GM19468 (cell line): Measurements from ENCODE around the gene CDK1.
"Not testable (repeated sequence)": the region's sequence is repeated elsewhere in the genome, so short reads cannot be mapped to it uniquely, and the experiment has no call there.

ENCODE experiments used
- ATAC-seq: cut with Tn5 transposase; IDR thresholded peaks from one replicate; pipeline ENCODE4 v1.9.1; 2021; ENCODE audit warnings: mild to moderate bottlenecking, moderate library complexity, moderate number of reproducible peaks; ENCODE audit not compliant: unreplicated experiment; ENCODE audit errors: extremely low read depth

CDK1 gene

DNA sequence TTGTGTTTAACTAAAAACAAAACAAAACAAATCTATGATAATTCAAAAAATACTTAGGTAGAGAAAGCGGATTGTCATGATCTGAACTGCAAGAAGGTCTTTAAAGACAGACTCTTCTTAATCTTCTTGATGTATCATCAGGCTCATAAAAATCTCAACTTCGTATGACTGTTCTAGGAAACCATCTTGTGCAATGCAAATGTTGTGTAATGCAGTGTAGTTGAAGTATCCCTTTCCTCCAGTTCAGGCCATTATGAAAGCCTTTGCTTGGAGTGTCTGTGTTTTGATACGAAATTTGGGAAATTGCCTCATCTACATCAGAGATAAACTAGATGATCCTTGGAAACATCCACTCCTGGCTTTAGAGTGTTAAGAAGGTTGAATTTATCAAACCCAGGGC, 30.9 kb downstream of the CDK1 start:
- no peak for ATAC-seq

DNA sequence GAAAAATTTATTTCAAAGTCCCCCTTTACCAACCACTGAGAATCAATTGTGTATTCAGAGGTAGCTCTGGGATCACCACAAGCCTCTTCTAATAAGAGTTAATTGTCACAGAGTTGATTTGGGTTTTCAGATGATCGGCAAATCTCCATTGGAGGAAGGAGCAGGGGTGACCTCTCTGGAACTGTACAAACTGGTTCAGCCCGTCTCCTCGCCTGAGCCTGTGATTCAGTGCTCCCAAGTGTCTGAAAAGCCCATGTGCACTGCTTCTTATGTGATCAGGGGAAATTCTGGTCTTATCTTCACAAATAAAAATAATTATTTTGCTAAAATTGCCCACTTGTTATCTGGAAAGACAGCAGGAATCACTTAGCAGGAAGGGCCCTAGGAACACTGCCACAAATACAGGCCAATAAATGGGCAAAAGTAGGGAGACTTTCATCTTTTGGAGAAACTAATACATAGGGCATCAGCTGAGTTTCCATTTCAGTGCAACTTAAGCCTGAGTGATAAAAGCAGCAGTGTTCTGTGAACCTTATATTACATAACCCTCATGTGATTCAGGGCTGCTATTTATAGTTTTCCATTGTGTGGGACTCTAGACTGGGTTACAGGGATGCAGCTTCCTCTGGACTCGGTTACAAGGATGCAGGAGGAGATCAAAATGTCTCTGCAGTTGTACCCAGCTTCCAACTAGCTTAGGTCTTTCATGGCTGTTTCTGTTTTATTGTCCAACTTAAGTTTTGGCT, 32.3 kb downstream of the CDK1 start:
- ATAC-seq: no peak

DNA sequence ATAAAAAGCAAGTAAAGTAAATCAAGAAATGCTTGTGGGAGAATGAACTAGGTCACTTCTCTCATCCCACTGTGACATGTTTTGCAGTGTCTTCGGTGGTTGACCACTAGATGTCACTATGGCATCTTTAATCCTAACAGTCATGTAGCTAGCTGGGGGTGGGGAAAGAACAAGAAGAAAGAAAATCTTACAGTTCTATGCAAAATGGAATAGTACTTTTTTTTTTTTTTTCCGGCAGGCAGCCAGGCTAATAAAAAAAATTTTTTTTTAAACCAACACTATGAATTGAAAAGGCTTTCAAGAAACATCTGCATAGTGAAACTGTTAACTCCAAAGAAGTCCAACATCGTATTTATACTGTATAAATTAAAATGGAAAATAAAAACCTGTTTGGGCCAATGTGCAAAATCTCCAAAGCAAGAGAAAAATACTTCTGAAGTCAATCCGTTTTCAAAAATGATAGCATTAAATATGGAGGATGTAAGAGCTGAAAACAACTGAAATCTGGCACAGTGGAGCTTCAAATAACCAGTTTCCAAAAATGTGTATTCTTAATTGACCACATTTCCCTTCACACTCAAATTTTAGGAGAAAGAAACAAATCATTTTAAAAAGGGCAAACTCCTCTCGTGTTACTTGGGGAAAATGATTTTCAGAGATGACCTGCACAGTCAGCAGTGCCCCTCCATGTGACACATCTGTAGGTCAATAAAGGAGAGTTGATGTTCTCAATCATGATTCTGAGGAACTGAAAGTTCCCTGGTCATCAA, 38.5 kb downstream of the CDK1 start:
- ATAC-seq: peak; percentile 79

DNA sequence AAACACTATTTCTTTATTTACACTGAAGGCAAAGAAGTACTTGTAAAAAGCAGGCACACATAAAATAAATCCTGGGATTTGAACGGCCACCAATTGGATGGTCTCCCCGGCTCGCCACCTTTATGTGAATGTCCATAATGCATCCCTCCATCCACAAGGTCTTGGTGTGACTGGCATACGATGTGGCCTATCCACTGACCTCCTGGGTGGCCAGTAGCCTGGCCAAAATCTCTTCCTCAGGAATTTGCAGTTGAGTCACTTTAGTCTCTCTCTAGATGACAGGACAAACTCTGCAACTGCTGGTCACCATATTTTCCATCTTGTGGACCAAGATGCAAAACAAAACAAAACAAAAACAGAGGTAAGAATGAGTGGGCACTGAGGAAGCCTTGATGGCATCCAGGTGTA, 39.1 kb downstream of the CDK1 start:
- ATAC-seq: no peak

DNA sequence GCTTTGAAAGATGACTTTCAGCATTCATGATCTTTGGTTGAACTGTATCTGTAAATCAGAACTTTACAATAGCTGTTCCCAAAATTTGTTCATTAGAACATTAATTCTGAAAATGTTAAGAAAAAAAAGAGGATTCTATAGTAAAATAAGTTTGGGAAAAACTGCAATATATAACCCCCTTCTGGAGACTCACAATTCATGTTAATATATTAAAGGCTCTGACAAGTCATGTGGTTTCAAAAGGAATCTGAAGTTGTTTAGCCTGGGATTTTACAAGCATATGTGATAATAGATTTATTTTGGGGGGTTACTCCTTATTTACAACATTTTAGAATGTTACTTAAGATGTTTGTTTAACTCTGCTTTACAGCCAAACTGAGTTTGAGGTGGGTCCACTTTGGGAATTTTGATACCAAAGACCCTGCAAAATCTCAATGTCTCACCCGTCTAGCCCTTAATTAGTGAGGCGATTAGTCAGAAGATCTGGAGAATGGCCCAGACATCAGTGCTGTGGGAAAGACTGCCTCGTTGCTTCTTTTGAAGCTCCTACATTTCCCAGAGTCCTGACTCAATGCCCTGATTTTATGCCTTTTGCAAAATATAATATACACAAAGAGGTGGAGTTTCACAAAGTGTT, 40.0 kb downstream of the CDK1 start:
- no peak for ATAC-seq

DNA sequence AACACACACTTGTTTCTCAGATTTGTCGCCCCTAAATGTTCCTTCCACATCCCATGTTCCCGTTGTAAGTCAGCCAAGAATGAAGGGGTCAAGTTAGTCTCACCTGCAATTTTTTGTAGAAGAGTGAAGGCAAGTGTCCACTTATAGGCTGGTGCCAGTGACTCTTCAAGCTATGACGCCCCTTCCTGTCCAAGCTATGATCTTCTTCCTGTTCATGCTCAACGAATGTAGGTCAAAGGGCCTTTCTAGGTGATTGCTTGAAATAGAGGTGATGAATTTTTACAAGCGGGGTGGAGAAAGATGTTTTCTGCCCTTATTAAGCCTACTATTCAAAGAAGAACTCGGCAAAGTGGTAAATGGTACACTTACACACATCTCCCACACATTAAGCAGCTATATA, 41.0 kb downstream of the CDK1 start:
- no peak for ATAC-seq

DNA sequence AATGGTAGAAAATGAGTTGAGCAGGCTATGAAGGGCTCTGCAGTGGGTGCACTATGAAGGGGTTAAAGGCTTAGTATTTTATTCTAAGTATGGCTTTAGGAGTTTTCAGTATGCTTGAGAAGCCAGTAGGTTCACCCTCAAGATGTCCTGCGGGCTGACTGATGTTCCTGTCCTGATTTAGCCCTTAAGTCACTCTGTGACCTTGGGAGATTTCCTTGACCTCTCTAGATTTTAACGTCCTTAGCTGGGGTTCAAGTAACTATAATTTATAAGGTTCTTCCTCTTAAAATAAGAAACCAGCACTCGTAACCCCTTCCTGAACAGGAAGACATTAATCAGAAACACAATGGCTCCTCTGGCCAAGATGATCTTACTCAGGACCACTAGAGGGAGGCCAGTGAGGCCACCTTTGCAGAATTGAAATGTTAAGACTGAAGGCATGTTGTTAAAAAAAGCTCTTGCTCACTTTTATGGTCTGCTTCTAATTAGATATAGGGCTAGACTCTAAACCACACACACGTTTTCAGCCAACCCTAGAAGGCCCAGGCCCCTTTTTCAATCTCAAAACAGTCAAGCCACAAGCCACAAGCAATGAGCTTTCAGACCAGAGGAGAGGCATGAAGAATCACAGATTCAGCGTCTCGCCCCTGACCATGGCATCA, 41.9 kb downstream of the CDK1 start:
- ATAC-seq: peak; percentile 29

DNA sequence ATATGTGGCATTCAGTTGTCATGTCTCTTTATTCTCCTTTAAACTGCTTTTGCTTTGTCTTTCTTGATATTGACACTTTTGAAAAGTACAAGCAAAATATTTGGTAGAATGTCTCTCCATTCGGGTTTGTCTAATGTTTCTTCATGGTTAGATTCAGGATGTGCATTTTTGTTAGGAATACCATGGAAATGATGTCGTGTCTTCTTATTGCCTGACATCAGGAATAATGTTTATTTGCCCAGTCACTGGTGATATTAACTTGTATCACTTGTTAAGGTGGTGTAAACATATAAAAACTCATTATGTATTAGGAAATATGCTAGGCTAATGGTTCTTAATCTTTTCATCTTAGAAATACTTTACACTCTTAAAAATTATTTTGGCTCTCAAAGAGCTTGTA, 43.4 kb downstream of the CDK1 start:
- ATAC-seq: no peak

DNA sequence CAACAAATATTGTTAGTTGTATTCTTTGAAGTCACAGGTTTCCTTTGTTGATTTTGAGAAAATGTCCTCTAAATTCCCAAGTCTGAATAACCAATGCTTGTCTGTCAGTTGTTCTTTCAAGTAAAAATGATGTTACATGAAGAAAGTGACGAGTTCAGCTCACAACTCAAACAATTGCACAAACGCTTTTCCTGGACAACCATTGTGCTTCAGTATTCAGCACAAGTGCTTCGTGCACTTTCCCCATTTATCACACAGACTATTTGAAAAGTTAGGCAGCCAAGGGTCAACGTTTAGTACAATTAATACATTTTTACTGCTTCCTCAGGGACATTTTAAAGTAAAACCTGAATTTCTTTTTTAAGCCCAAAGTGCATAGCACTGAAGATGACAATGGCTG, 44.5 kb downstream of the CDK1 start:
- ATAC-seq: no peak

DNA sequence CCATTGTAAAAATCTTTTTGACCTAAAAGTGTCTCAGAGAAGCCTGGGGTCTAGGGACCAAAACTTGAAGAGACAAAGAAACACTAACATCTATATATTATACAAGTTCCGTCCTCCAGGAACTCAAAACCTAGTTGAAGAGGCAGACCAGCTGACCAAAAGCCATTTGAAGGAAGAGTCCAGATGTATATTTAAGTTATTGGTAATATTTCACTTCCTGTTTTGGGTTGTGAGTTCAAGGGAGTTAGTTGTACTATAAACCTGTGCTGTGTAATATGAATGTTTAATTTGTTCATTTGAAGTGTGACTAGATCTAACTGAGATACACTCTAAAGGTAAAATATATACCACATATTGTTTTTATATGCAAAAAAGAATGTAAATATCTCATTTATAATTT, 45.0 kb downstream of the CDK1 start:
- no peak for ATAC-seq

DNA sequence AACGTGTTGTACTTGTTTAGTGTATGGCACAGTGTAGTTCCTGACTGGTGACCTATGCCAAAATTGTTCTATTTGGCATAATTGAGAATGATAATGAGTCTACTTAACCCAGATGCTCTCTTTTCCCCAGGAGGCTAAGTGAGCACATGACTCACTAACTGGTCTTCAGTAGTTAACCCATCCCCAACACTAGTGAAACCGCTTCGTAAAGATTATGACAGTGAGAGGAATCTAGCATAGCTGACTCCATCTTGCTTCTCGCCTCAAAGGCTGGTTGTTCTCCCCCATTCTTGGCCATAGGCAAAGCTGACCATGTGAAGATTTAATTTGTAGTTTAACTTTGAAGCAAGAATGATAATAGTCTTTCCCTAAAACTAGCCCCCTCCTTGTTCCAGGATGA, 47.2 kb downstream of the CDK1 start:
- ATAC-seq: no peak

DNA sequence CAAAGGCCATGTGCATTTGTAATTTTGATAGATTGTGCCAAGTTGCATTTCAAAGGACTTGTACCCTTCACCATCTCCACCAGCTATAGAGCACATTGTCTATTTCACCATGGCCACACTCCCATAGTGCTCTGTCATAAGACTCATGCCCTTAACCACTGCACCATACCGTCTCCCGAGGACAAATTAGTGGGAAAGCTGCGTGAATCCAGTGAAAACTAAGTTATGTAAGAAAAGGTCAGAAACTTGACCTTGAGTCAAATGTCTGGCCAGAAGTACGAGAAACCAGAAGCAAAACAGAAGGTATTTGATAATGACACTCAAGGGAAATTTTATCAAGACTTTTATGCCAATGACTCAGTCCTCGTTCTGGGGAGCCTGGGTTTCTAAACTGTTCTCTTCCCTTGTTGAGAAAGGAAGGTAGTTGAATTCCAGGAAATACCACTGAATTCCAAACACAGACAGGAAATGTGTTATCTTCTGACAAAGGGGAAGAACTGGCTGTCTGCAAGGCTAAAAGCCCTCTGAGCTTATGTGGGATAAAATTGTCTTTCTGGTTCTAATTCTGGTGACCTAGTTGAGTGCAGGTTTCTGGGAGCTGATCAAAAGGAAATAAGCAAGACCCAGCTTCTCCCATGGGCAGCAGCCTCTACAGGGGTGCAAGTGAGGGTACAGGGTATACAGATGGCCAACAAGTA, 49.7 kb downstream of the CDK1 start:
- no peak for ATAC-seq

DNA sequence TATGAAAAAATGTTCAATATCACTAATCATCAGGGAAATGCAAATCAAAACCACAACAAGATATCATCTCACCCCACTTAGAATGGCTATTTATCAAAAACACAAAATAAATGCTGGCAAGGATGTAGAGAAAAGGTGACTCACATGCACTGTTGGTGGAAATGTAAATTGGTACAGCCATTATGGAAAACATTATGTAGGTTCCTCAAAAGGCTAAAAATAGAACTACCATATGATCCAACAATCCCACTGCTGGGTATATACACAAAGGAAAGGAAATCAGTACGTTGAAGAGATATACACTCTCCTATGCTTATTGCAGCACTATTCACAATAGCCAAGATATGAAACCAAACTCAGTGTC, 50.2 kb downstream of the CDK1 start:
- no peak for ATAC-seq

DNA sequence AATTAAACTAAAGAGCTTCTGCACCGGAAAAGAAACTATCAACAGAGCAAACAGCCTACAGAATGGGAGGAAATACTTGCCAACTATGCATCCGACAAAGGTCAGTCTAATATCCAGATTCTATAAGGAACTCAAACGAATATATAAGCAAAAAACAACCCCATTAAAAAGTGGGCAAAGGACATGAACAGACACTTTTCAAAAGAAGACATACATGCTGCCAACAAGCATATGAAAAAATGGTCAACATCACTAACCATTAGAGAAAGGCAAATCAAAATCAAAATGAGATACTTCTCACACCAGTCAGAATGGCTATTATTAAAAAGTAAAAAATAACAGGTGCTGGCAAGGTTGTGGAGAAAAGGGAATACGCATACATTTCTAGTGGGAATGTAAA, 53.9 kb downstream of the CDK1 start:
- ATAC-seq: not testable (repeated sequence)

DNA sequence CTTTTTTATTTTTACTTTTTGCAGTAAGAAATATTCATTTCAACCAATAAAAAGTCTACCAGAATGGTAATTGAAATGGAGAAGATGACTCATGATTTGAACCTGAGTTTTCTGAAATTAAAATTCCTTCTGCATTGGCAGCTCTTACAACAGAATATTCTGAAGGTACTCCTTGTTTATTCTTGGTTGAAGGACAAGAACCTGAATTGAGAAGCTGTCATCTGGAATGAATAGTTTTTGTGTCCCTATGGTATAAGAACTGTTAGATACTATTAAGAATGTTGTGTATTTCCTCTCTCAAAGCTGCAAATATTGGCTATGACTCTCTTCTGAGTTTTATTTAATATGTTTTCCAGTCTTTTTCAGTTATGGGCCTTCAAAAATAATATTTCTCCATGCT, 56.1 kb downstream of the CDK1 start:
- ATAC-seq: no peak

DNA sequence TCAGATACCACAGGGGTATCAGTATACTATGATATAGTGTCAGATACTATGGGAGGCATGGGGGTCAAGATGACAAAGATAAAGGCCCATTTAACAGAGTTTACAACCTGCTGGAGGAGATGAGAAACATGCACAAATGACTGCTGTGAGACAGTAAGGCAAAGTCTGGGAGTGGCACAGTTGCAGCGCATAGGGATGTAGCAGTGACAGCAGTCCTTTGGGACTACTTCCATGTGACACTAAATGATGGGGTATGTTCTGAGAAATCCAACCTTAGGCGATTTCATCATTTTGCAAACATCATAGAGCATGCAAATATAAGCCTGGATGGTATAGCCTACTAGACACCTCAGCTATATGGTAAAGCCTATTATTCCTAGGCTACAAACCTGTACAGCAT, 56.8 kb downstream of the CDK1 start:
- ATAC-seq: no peak

DNA sequence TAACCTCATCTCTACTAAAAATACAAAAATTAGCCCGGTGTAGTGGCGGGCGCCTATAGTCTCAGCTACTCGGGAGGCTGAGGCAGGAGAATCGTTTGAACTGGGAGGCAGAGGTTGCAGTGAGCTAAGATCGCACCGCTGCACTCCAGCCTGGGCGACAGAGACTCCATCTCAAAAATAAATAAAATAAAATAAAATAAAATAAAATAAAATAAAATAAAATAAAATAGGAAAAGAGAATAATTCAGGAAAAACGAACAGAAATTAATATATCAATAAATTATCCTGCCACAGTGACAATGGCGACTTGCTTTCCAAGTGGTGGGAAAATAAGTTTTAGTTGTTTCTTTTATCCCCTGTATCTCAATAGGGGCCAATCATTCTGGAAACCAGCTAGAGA, 62.9 kb downstream of the CDK1 start:
- not testable (repeated sequence) for ATAC-seq

DNA sequence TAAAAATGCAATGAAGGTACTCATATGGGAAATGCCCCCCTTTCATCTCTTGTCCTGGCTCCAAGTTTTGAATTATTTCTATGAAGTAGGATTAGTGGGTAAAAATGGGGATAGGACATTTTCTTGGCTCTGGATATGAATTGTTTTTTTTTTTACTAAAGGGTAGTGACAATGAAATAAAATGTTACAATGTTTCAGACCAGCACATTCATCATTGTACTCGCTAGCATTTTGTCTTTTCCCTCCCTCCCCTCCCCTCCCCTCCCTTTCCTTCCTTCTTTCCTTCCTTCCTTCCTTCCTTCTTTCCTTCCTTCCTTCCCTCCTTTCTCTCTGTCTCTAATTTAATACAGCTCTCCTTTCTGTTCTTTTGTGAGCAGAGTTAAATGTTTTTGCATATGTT, 64.4 kb downstream of the CDK1 start:
- ATAC-seq: no peak
